GM18868 (cell line): ENCODE data around the gene COL6A5.
"Not testable (repeated sequence)": the region's sequence is repeated elsewhere in the genome, so short reads cannot be mapped to it uniquely, and the experiment has no call there.

Experiments
- ATAC-seq: cut with Tn5 transposase; IDR thresholded peaks from one replicate; pipeline ENCODE4 v1.9.1; 2021; ENCODE audit warnings: mild to moderate bottlenecking, moderate library complexity; ENCODE audit not compliant: unreplicated experiment

The COL6A5 gene

GRCh38 chr3:130386604-130387263 is 41.3 kb downstream of the COL6A5 start:
- ATAC-seq: no peak

- no peak for ATAC-seq
These were observed 44.4 kb downstream of the COL6A5 start for GRCh38 chr3:130389743-130390478.

GRCh38 chr3:130392266-130392665 is 46.8 kb downstream of the COL6A5 start:
- ATAC-seq: no peak

GRCh38 chr3:130393594-130393993 is 48.1 kb downstream of the COL6A5 start:
- no peak for ATAC-seq

- ATAC-seq: no peak
These were observed 49.9 kb downstream of the COL6A5 start for GRCh38 chr3:130395331-130395730.

- ATAC-seq: no peak
These were observed 50.4 kb downstream of the COL6A5 start for GRCh38 chr3:130395916-130396315.

GRCh38 chr3:130404401-130404800 is 58.9 kb downstream of the COL6A5 start:
- ATAC-seq: no peak

GRCh38 chr3:130405956-130406355 is 60.5 kb downstream of the COL6A5 start:
- ATAC-seq: no peak

GRCh38 chr3:130408253-130408652 is 62.8 kb downstream of the COL6A5 start:
- not testable (repeated sequence) for ATAC-seq

GRCh38 chr3:130411320-130411719 is 65.8 kb downstream of the COL6A5 start:
- ATAC-seq: no peak

- no peak for ATAC-seq
These were observed 67.6 kb downstream of the COL6A5 start for GRCh38 chr3:130412991-130413560.

- ATAC-seq: no peak
These were observed 69.0 kb downstream of the COL6A5 start for GRCh38 chr3:130414457-130414856.

GRCh38 chr3:130420466-130420865 is 75.0 kb downstream of the COL6A5 start:
- no peak for ATAC-seq

- ATAC-seq: no peak
These were observed 77.6 kb downstream of the COL6A5 start for GRCh38 chr3:130423064-130423463.

GRCh38 chr3:130424837-130425236 is 79.4 kb downstream of the COL6A5 start:
- ATAC-seq: no peak

- ATAC-seq: no peak
These were observed 80.0 kb downstream of the COL6A5 start for GRCh38 chr3:130425484-130425883.

GRCh38 chr3:130426206-130426605 is 80.7 kb downstream of the COL6A5 start:
- ATAC-seq: no peak

- ATAC-seq: no peak
These were observed 83.6 kb downstream of the COL6A5 start for GRCh38 chr3:130428871-130429712.

- no peak for ATAC-seq
These were observed 84.2 kb downstream of the COL6A5 start for GRCh38 chr3:130429713-130430023.

- no peak for ATAC-seq
These were observed 84.8 kb downstream of the COL6A5 start for GRCh38 chr3:130430266-130430665.

GRCh38 chr3:130432086-130432485 is 86.6 kb downstream of the COL6A5 start:
- ATAC-seq: not testable (repeated sequence)
